ENCODE measurements around the gene NEURL4. TPM values are rescaled to one million over a fixed set of nuclear protein-coding genes. Genes with fewer than 3 reads are reported as not detected.

Gene NEURL4
- total RNA-seq, 1 experiment from 2014 or later = 13.6 TPM

Small RNAs within 50 kb of the gene (small RNA-seq; reads per million reads assigned to genes)
- gene AC026954.2 (0 reads per million in 2 experiments), gene RF00019 (0 reads per million in 2 experiments)

Other genes starting within 250 kb of the NEURL4 start
- not detected in 2 replicates for gene CLEC10A, start 249.1 kb downstream of the NEURL4 start, total RNA-seq (2014; rRNA removed; shearing (Covaris generic))
- gene ASGR2, start 214.5 kb downstream of the NEURL4 start, total RNA-seq (2014; rRNA removed; shearing (Covaris generic)) = not detected in 2 replicates
- 0.21 and 0.56 TPM in 2 replicates for gene ASGR1, start 150.0 kb downstream of the NEURL4 start, total RNA-seq (2014; rRNA removed; shearing (Covaris generic))
- gene DLG4, start 109.5 kb downstream of the NEURL4 start, total RNA-seq (2014; rRNA removed; shearing (Covaris generic)) = 3.7 and 3.9 TPM in 2 replicates
- gene ACADVL, start 109.4 kb downstream of the NEURL4 start, total RNA-seq (2014; rRNA removed; shearing (Covaris generic)) = 123 and 148 TPM in 2 replicates
- 86.9 and 91.5 TPM in 2 replicates for gene DVL2, start 94.8 kb downstream of the NEURL4 start, total RNA-seq (2014; rRNA removed; shearing (Covaris generic))
- 69.0 and 81.3 TPM in 2 replicates for gene PHF23, start 89.9 kb downstream of the NEURL4 start, total RNA-seq (2014; rRNA removed; shearing (Covaris generic))
- 237 and 305 TPM in 2 replicates for gene GABARAP, start 86.9 kb downstream of the NEURL4 start, total RNA-seq (2014; rRNA removed; shearing (Covaris generic))
- 26.9 and 29.2 TPM in 2 replicates for gene CTDNEP1, start 77.6 kb downstream of the NEURL4 start, total RNA-seq (2014; rRNA removed; shearing (Covaris generic))
- 43.8 and 58.7 TPM in 2 replicates for gene ELP5, start 77.1 kb downstream of the NEURL4 start, total RNA-seq (2014; rRNA removed; shearing (Covaris generic))
- gene CLDN7, start 66.9 kb downstream of the NEURL4 start, total RNA-seq (2014; rRNA removed; shearing (Covaris generic)) = not detected in 2 replicates
- gene SLC2A4, start 47.6 kb downstream of the NEURL4 start, total RNA-seq (2014; rRNA removed; shearing (Covaris generic)) = 0.79 and 1.1 TPM in 2 replicates
- gene YBX2, start 34.7 kb downstream of the NEURL4 start, total RNA-seq (2014; rRNA removed; shearing (Covaris generic)) = 0.08 and 0.59 TPM in 2 replicates
- gene EIF5A, start 21.7 kb downstream of the NEURL4 start, total RNA-seq (2014; rRNA removed; shearing (Covaris generic)) = 839 and 914 TPM in 2 replicates
- gene GPS2, start 14.0 kb downstream of the NEURL4 start, total RNA-seq (2014; rRNA removed; shearing (Covaris generic)) = 73.7 and 74.8 TPM in 2 replicates
- 0.03 TPM in 1 of 2 replicates, not detected in the other for gene ACAP1, start 7.2 kb upstream of the NEURL4 start, total RNA-seq (2014; rRNA removed; shearing (Covaris generic))
- gene KCTD11, start 22.8 kb upstream of the NEURL4 start, total RNA-seq (2014; rRNA removed; shearing (Covaris generic)) = 2.0 and 2.5 TPM in 2 replicates
- gene TMEM95, start 25.8 kb upstream of the NEURL4 start, total RNA-seq (2014; rRNA removed; shearing (Covaris generic)) = not detected in 2 replicates
- gene TNK1, start 51.8 kb upstream of the NEURL4 start, total RNA-seq (2014; rRNA removed; shearing (Covaris generic)) = 0.24 TPM in 1 of 2 replicates, not detected in the other
- gene PLSCR3, start 65.2 kb upstream of the NEURL4 start, total RNA-seq (2014; rRNA removed; shearing (Covaris generic)) = 5.1 and 9.6 TPM in 2 replicates
- gene TMEM256, start 74.8 kb upstream of the NEURL4 start, total RNA-seq (2014; rRNA removed; shearing (Covaris generic)) = 147 and 188 TPM in 2 replicates
- 0.55 and 1.7 TPM in 2 replicates for gene NLGN2, start 78.5 kb upstream of the NEURL4 start, total RNA-seq (2014; rRNA removed; shearing (Covaris generic))
- not detected in 2 replicates for gene SPEM1, start 91.0 kb upstream of the NEURL4 start, total RNA-seq (2014; rRNA removed; shearing (Covaris generic))
- gene SPEM2, start 96.3 kb upstream of the NEURL4 start, total RNA-seq (2014; rRNA removed; shearing (Covaris generic)) = not detected in 2 replicates
- gene SPEM3, start 99.5 kb upstream of the NEURL4 start, total RNA-seq (2014; rRNA removed; shearing (Covaris generic)) = not detected in 2 replicates
- gene TMEM102, start 106.1 kb upstream of the NEURL4 start, total RNA-seq (2014; rRNA removed; shearing (Covaris generic)) = 6.8 and 7.0 TPM in 2 replicates
- 0.45 and 0.61 TPM in 2 replicates for gene FGF11, start 110.2 kb upstream of the NEURL4 start, total RNA-seq (2014; rRNA removed; shearing (Covaris generic))
- gene CHRNB1, start 115.7 kb upstream of the NEURL4 start, total RNA-seq (2014; rRNA removed; shearing (Covaris generic)) = 3.3 and 4.5 TPM in 2 replicates
- gene ZBTB4, start 150.3 kb upstream of the NEURL4 start, total RNA-seq (2014; rRNA removed; shearing (Covaris generic)) = 14.3 and 14.6 TPM in 2 replicates
- not detected in 2 replicates for gene SLC35G6, start 152.1 kb upstream of the NEURL4 start, total RNA-seq (2014; rRNA removed; shearing (Covaris generic))
- 20.6 and 24.0 TPM in 2 replicates for gene POLR2A, start 155.0 kb upstream of the NEURL4 start, total RNA-seq (2014; rRNA removed; shearing (Covaris generic))
- gene TNFSF12, start 219.7 kb upstream of the NEURL4 start, total RNA-seq (2014; rRNA removed; shearing (Covaris generic)) = 0.88 and 1.2 TPM in 2 replicates
- gene TNFSF13, start 229.4 kb upstream of the NEURL4 start, total RNA-seq (2014; rRNA removed; shearing (Covaris generic)) = 0.11 TPM in 1 of 2 replicates, not detected in the other
- 103 and 113 TPM in 2 replicates for gene SENP3, start 232.6 kb upstream of the NEURL4 start, total RNA-seq (2014; rRNA removed; shearing (Covaris generic))